ENCODE measurements around the gene SLC5A6.

- TF ChIP-seq CTCF (IDR thresholded peaks at IDR 0.05) (no peak), ZFX (IDR thresholded peaks at IDR 0.05; ENCODE audit: borderline replicate concordance) (no peak)
These were observed 21.3 kb upstream of the SLC5A6 start for GRCh38 chr2:27233341-27233740.
